ENCODE measurements around the gene CRB3. TPM values are rescaled to one million over a fixed set of nuclear protein-coding genes. Genes with fewer than 3 reads are reported as not detected.

Gene CRB3
- total and polyA plus RNA-seq, 2 of the 13 experiments (the other 11 are each of a cell fraction or from before 2014, with no cell fraction given), result 10.6 to 25.6 TPM

- Histone ChIP-seq H3K4me2 (ENCODE audit: low read depth, low read length) (no peak overlapping the region), H3K9me3 (ENCODE audit: low read length) (no peaks in the 10 kb centered on the region), H3K4me1 (ENCODE audit: insufficient read depth, low read length) (0 out of 2 replicates have a peak, but pooled peaks cover 4% of the 10 kb centered on the region), H3K27ac (ENCODE audit: extremely low read length, insufficient read depth, low read length) (no peak overlapping the region), H3K4me3 (replicated peaks in 1 of 3; ENCODE audit: insufficient read depth in 1 of 3, low read depth in 2 of 3, low read length in 3 of 3) (no peak overlapping the region), H3K27me3 (ENCODE audit: control insufficient read depth in 1 of 2, insufficient read depth in 2 of 2, low read length in 2 of 2) (no peaks in the 10 kb centered on the region), H3K9ac (ENCODE audit: insufficient read depth, low read depth, low read length) (no peak overlapping the region), H2AFZ (ENCODE audit: low read length) (no peak overlapping the region), H3K36me3 (replicated peaks in 1 of 2; ENCODE audit: control insufficient read depth in 1 of 2, insufficient read depth in 2 of 2, low read length in 2 of 2) (no peaks in the 10 kb centered on the region), H4K20me1 (ENCODE audit: insufficient read depth, low read length) (no peaks in the 10 kb centered on the region), H3K79me2 (ENCODE audit: insufficient read depth, low read length) (no peaks in the 10 kb centered on the region)
- no TSS peak for BruUV-seq (replicated peaks)
- DNase-seq (ENCODE audit: low spot score), result no peak
- POLR2A ChIA-PET, result no interaction called here
- no peak for ATAC-seq
- intact Hi-C loops (cut with micrococcal nuclease; ENCODE audit: unreplicated experiment) (no loop called here), in situ Hi-C loops (cut with HindIII; ENCODE audit: extremely low pct_ligation_motif_present, low pct_unique_long_range_greater_than_20kb) (no loop called here)
- 91% methylated on average over 3 of the region's 3 CpGs for whole genome bisulfite sequencing (ENCODE audit: low lambda C conversion rate)
- CTCF ChIA-PET (ENCODE audit: low intra/inter-chr PET ratio, low total read pairs), result no interaction called here
- no peak for FAIRE-seq
- TF ChIP-seq NCOA5 (CRISPR knock-in tag; IDR thresholded peaks at IDR 0.05), result no peak
- TF ChIP-seq ELF3 (CRISPR knock-in tag; IDR thresholded peaks at IDR 0.05), result no peak
- TF ChIP-seq ZXDC (CRISPR knock-in tag; IDR thresholded peaks at IDR 0.05), result no peak
- TF ChIP-seq CEBPB (IDR thresholded peaks at IDR 0.05; ENCODE audit: borderline replicate concordance, low read depth, low read length), result no peak
- no peak for TF ChIP-seq ZSCAN9 (CRISPR knock-in tag; IDR thresholded peaks at IDR 0.05; ENCODE audit: borderline replicate concordance)
- no peak for TF ChIP-seq ZNF567 (CRISPR knock-in tag; IDR thresholded peaks at IDR 0.05; ENCODE audit: borderline replicate concordance)
- no peak for TF ChIP-seq CCDC6 (CRISPR knock-in tag; IDR thresholded peaks at IDR 0.05)
Observed at GRCh38 chr19:6440905-6441304, 23.2 kb upstream of the CRB3 start.

Measured in HepG2 (cell line).